ENCODE results near the gene ALDH1L2. TPM values are rescaled to one million over a fixed set of nuclear protein-coding genes. Genes with fewer than 3 reads are reported as not detected.
"Not testable (repeated sequence)": the region's sequence is repeated elsewhere in the genome, so short reads cannot be mapped to it uniquely, and the experiment has no call there.

ALDH1L2 gene
- polyA plus RNA-seq, 2 donors = 0.10 to 0.35 TPM

- H3K9me3 ChIP-seq (ENCODE audit: control insufficient read depth in 2 of 2, insufficient read depth in 1 of 2, low read depth in 1 of 2, low read length in 1 of 2) = no peaks in the 10 kb centered on the region
- H3K4me1 ChIP-seq (ENCODE audit: control insufficient read depth in 2 of 2, insufficient read depth in 2 of 2, low read length in 1 of 2) = peaks cover 0 to 5% of the 10 kb centered on the region in 2 donors
- WGBS, 2 donors = 55 to 78% methylated on average over 15 of the region's 15 CpGs
- H3K27me3 ChIP-seq (ENCODE audit: control insufficient read depth in 1 of 2, insufficient read depth in 2 of 2, low read length in 2 of 2) = no peaks in the 10 kb centered on the region
- H3K4me3 ChIP-seq (ENCODE audit: low read depth in 1 of 2, low read length in 2 of 2) = no peak overlapping the region
- peaks cover 7 to 10% of the 10 kb centered on the region in 2 donors for H3K36me3 ChIP-seq (ENCODE audit: control insufficient read depth in 2 of 2, insufficient read depth in 2 of 2, low read length in 1 of 2)
- H3K27ac ChIP-seq (ENCODE audit: low read depth in 2 of 2, low read length in 1 of 2) = no peak overlapping the region
Measured at GRCh38 chr12:104998423-104999346, 85.6 kb downstream of the ALDH1L2 start.

- H3K36me3 ChIP-seq (ENCODE audit: control insufficient read depth in 2 of 2, insufficient read depth in 2 of 2, low read length in 1 of 2) = peaks cover 7 to 13% of the 10 kb centered on the region in 2 donors
- no peak overlapping the region for H3K4me3 ChIP-seq (ENCODE audit: low read depth in 1 of 2, low read length in 2 of 2)
- H3K27ac ChIP-seq (ENCODE audit: low read depth in 2 of 2, low read length in 1 of 2) = no peak overlapping the region
- H3K9me3 ChIP-seq (ENCODE audit: control insufficient read depth in 2 of 2, insufficient read depth in 1 of 2, low read depth in 1 of 2, low read length in 1 of 2) = no peaks in the 10 kb centered on the region
- no peaks in the 10 kb centered on the region for H3K27me3 ChIP-seq (ENCODE audit: control insufficient read depth in 1 of 2, insufficient read depth in 2 of 2, low read length in 2 of 2)
- peaks cover 0 to 5% of the 10 kb centered on the region in 2 donors for H3K4me1 ChIP-seq (ENCODE audit: control insufficient read depth in 2 of 2, insufficient read depth in 2 of 2, low read length in 1 of 2)
- 90% methylated on average over 3 of the region's 3 CpGs for WGBS, 2 donors
Measured at GRCh38 chr12:104997541-104997940, 86.7 kb downstream of the ALDH1L2 start.

GRCh38 chr12:104994336-104994735 is 89.9 kb downstream of the ALDH1L2 start:
- Histone ChIP-seq H3K9me3 (ENCODE audit: control insufficient read depth in 2 of 2, insufficient read depth in 1 of 2, low read depth in 1 of 2, low read length in 1 of 2) (no peaks in the 10 kb centered on the region), H3K4me1 (ENCODE audit: control insufficient read depth in 2 of 2, insufficient read depth in 2 of 2, low read length in 1 of 2) (peaks cover 0 to 5% of the 10 kb centered on the region in 2 donors), H3K36me3 (ENCODE audit: control insufficient read depth in 2 of 2, insufficient read depth in 2 of 2, low read length in 1 of 2) (peaks cover 9 to 13% of the 10 kb centered on the region in 2 donors), H3K27ac (ENCODE audit: low read depth in 2 of 2, low read length in 1 of 2) (no peak overlapping the region), H3K4me3 (ENCODE audit: low read depth in 1 of 2, low read length in 2 of 2) (no peak overlapping the region), H3K27me3 (ENCODE audit: control insufficient read depth in 1 of 2, insufficient read depth in 2 of 2, low read length in 2 of 2) (no peaks in the 10 kb centered on the region)
- WGBS, 2 donors = 82 to 84% methylated on average over 3 of the region's 3 CpGs

GRCh38 chr12:104991565-104992128 is 92.6 kb downstream of the ALDH1L2 start:
- H3K9me3 ChIP-seq (ENCODE audit: control insufficient read depth in 2 of 2, insufficient read depth in 1 of 2, low read depth in 1 of 2, low read length in 1 of 2) = no peaks in the 10 kb centered on the region
- peaks cover 6% of the 10 kb centered on the region in 2 donors for H3K36me3 ChIP-seq (ENCODE audit: control insufficient read depth in 2 of 2, insufficient read depth in 2 of 2, low read length in 1 of 2)
- no peaks in the 10 kb centered on the region for H3K27me3 ChIP-seq (ENCODE audit: control insufficient read depth in 1 of 2, insufficient read depth in 2 of 2, low read length in 2 of 2)
- H3K4me3 ChIP-seq (ENCODE audit: low read depth in 1 of 2, low read length in 2 of 2) = no peak overlapping the region
- WGBS, 2 donors = 72 to 73% methylated on average over 3 of the region's 3 CpGs
- H3K4me1 ChIP-seq (ENCODE audit: control insufficient read depth in 2 of 2, insufficient read depth in 2 of 2, low read length in 1 of 2) = no peaks in the 10 kb centered on the region
- no peak overlapping the region for H3K27ac ChIP-seq (ENCODE audit: low read depth in 2 of 2, low read length in 1 of 2)

- no peaks in the 10 kb centered on the region for H3K4me1 ChIP-seq (ENCODE audit: control insufficient read depth in 2 of 2, insufficient read depth in 2 of 2, low read length in 1 of 2)
- no peaks in the 10 kb centered on the region for H3K27me3 ChIP-seq (ENCODE audit: control insufficient read depth in 1 of 2, insufficient read depth in 2 of 2, low read length in 2 of 2)
- WGBS, 2 donors = 92 to 94% methylated on average over 4 of the region's 4 CpGs
- H3K36me3 ChIP-seq (ENCODE audit: control insufficient read depth in 2 of 2, insufficient read depth in 2 of 2, low read length in 1 of 2) = peaks cover 6% of the 10 kb centered on the region in 2 donors
- H3K27ac ChIP-seq (ENCODE audit: low read depth in 2 of 2, low read length in 1 of 2) = no peak overlapping the region
- H3K9me3 ChIP-seq (ENCODE audit: control insufficient read depth in 2 of 2, insufficient read depth in 1 of 2, low read depth in 1 of 2, low read length in 1 of 2) = no peaks in the 10 kb centered on the region
- H3K4me3 ChIP-seq (ENCODE audit: low read depth in 1 of 2, low read length in 2 of 2) = no peak overlapping the region
Measured at GRCh38 chr12:104990950-104991349, 93.3 kb downstream of the ALDH1L2 start.

- 0% methylated on average over 59 of the region's 59 CpGs for WGBS, 2 donors
- Histone ChIP-seq H3K4me3 (ENCODE audit: low read depth in 1 of 2, low read length in 2 of 2) (peak within 1 kb of the TSS; percentile 77 to 99), H3K27me3 (ENCODE audit: control insufficient read depth in 1 of 2, insufficient read depth in 2 of 2, low read length in 2 of 2) (no peaks in the 10 kb centered on the region), H3K27ac (ENCODE audit: low read depth in 2 of 2, low read length in 1 of 2) (peak within 1 kb of the TSS; percentile 22 to 82), H3K36me3 (ENCODE audit: control insufficient read depth in 2 of 2, insufficient read depth in 2 of 2, low read length in 1 of 2) (peaks cover 0 to 4% of the 10 kb centered on the region in 2 donors), H3K9me3 (ENCODE audit: control insufficient read depth in 2 of 2, insufficient read depth in 1 of 2, low read depth in 1 of 2, low read length in 1 of 2) (no peaks in the 10 kb centered on the region), H3K4me1 (ENCODE audit: control insufficient read depth in 2 of 2, insufficient read depth in 2 of 2, low read length in 1 of 2) (no peaks in the 10 kb centered on the region)
Measured at GRCh38 chr12:104986022-104986941, 98.0 kb downstream of the ALDH1L2 start, which contains the start of gene NOPCHAP1. NOPCHAP1 (plus strand) TSS chr12:104986316; CDS start chr12:104986353, 37 bp downstream.

- H3K27me3 ChIP-seq (ENCODE audit: control insufficient read depth in 1 of 2, insufficient read depth in 2 of 2, low read length in 2 of 2) = no peaks in the 10 kb centered on the region
- H3K27ac ChIP-seq (ENCODE audit: low read depth in 2 of 2, low read length in 1 of 2) = no peak overlapping the region
- peak overlapping the region in 1 of 2 donors; percentile 99 for H3K4me3 ChIP-seq (ENCODE audit: low read depth in 1 of 2, low read length in 2 of 2)
- whole genome bisulfite sequencing, 2 donors = 75 to 78% methylated on average over 4 of the region's 4 CpGs
- no peaks in the 10 kb centered on the region for H3K9me3 ChIP-seq (ENCODE audit: control insufficient read depth in 2 of 2, insufficient read depth in 1 of 2, low read depth in 1 of 2, low read length in 1 of 2)
- no peaks in the 10 kb centered on the region for H3K4me1 ChIP-seq (ENCODE audit: control insufficient read depth in 2 of 2, insufficient read depth in 2 of 2, low read length in 1 of 2)
- H3K36me3 ChIP-seq (ENCODE audit: control insufficient read depth in 2 of 2, insufficient read depth in 2 of 2, low read length in 1 of 2) = no peaks in the 10 kb centered on the region
Measured at GRCh38 chr12:104985206-104985605, 99.1 kb downstream of the ALDH1L2 start.

- not testable (repeated sequence) for H3K36me3 ChIP-seq (ENCODE audit: control insufficient read depth in 2 of 2, insufficient read depth in 2 of 2, low read length in 1 of 2); H3K27ac ChIP-seq (ENCODE audit: low read depth in 2 of 2, low read length in 1 of 2); H3K4me1 ChIP-seq (ENCODE audit: control insufficient read depth in 2 of 2, insufficient read depth in 2 of 2, low read length in 1 of 2); H3K9me3 ChIP-seq (ENCODE audit: control insufficient read depth in 2 of 2, insufficient read depth in 1 of 2, low read depth in 1 of 2, low read length in 1 of 2); H3K27me3 ChIP-seq (ENCODE audit: control insufficient read depth in 1 of 2, insufficient read depth in 2 of 2, low read length in 2 of 2); H3K4me3 ChIP-seq (ENCODE audit: low read depth in 1 of 2, low read length in 2 of 2)
- 94 to 95% methylated on average over 15 of the region's 15 CpGs for WGBS, 2 donors
Measured at GRCh38 chr12:104977688-104978087, 106.6 kb downstream of the ALDH1L2 start.

GRCh38 chr12:104976703-104977102 is 107.6 kb downstream of the ALDH1L2 start:
- Histone ChIP-seq H3K4me1 (ENCODE audit: control insufficient read depth in 2 of 2, insufficient read depth in 2 of 2, low read length in 1 of 2) (no peaks in the 10 kb centered on the region), H3K9me3 (ENCODE audit: control insufficient read depth in 2 of 2, insufficient read depth in 1 of 2, low read depth in 1 of 2, low read length in 1 of 2) (no peaks in the 10 kb centered on the region), H3K27ac (ENCODE audit: low read depth in 2 of 2, low read length in 1 of 2) (no peak overlapping the region), H3K4me3 (ENCODE audit: low read depth in 1 of 2, low read length in 2 of 2) (no peak overlapping the region), H3K27me3 (ENCODE audit: control insufficient read depth in 1 of 2, insufficient read depth in 2 of 2, low read length in 2 of 2) (no peaks in the 10 kb centered on the region), H3K36me3 (ENCODE audit: control insufficient read depth in 2 of 2, insufficient read depth in 2 of 2, low read length in 1 of 2) (no peaks in the 10 kb centered on the region)
- 82 to 85% methylated on average over 8 of the region's 8 CpGs for WGBS, 2 donors

Data from esophagus (tissue), 2 donors.